Measurements from ENCODE around the gene FMN2. TPM values are rescaled to one million over a fixed set of nuclear protein-coding genes. Genes with fewer than 3 reads are reported as not detected.

The FMN2 gene
- total RNA-seq, 2 experiments from 2014 or later, result not detected

- H3K27me3 Mint-ChIP-seq, result no peaks in the 10 kb centered on the region
- ChIA-PET CTCF (no interaction called here), POLR2A (no interaction called here)
- no peaks in the 10 kb centered on the region for H3K36me3 Mint-ChIP-seq (ENCODE audit: low read depth)
- peaks cover 2% of the 10 kb centered on the region for H3K9me3 Mint-ChIP-seq
- DNase-seq, result no peak
- no peaks in the 10 kb centered on the region for H3K4me1 Mint-ChIP-seq
- H3K4me3 Mint-ChIP-seq, result no peak overlapping the region
- no peak overlapping the region for H3K27ac Mint-ChIP-seq
Measured at GRCh38 chr1:240511789-240512188, 420.1 kb downstream of the FMN2 start.

GRCh38 chr1:240515505-240515904 lies 423.8 kb downstream of the FMN2 start:
- CTCF ChIA-PET, result no interaction called here
- no peak overlapping the region for H3K4me3 Mint-ChIP-seq
- H3K27ac Mint-ChIP-seq, result no peak overlapping the region
- H3K9me3 Mint-ChIP-seq, result peaks cover 2% of the 10 kb centered on the region
- no peaks in the 10 kb centered on the region for H3K27me3 Mint-ChIP-seq
- no peak for DNase-seq
- H3K36me3 Mint-ChIP-seq (ENCODE audit: low read depth), result no peaks in the 10 kb centered on the region
- no peaks in the 10 kb centered on the region for H3K4me1 Mint-ChIP-seq
- POLR2A ChIA-PET, result no interaction called here

GRCh38 chr1:240516069-240516468 lies 424.4 kb downstream of the FMN2 start:
- no peak overlapping the region for H3K27ac Mint-ChIP-seq
- CTCF ChIA-PET, result no interaction called here

DNA sequence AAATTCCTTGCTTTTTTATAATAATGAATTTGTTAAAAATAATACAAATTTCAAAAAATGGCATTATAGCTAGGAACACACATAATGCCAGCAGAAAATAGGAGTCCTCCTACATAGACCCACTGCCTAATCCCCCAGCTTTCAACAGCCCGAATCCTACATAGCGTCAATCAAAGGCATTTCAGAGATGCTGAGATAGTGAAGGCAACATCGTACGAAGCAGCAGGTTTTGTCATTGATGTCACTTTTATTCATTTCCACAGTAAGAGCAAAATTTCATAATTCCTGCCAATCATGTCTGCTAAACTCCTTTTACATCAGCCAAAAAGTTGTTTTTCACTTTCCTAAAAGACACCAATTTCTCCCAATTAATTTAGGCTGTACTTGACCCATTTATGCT lies 426.2 kb downstream of the FMN2 start:
- Mint-ChIP-seq H3K36me3 (ENCODE audit: low read depth) (no peaks in the 10 kb centered on the region), H3K27ac (no peak overlapping the region), H3K9me3 (peaks cover 2% of the 10 kb centered on the region), H3K27me3 (no peaks in the 10 kb centered on the region), H3K4me1 (no peaks in the 10 kb centered on the region), H3K4me3 (no peak overlapping the region)
- ChIA-PET CTCF (no interaction called here), POLR2A (no interaction called here)
- DNase-seq, result no peak

More at GRCh38 chr1:240516069-240516468, 424.4 kb downstream of the FMN2 start:
- POLR2A ChIA-PET, result no interaction called here
- peaks cover 2% of the 10 kb centered on the region for H3K9me3 Mint-ChIP-seq
- H3K36me3 Mint-ChIP-seq (ENCODE audit: low read depth), result no peaks in the 10 kb centered on the region
- no peak overlapping the region for H3K4me3 Mint-ChIP-seq
- DNase-seq, result no peak
- H3K4me1 Mint-ChIP-seq, result no peaks in the 10 kb centered on the region
- no peaks in the 10 kb centered on the region for H3K27me3 Mint-ChIP-seq

DNA sequence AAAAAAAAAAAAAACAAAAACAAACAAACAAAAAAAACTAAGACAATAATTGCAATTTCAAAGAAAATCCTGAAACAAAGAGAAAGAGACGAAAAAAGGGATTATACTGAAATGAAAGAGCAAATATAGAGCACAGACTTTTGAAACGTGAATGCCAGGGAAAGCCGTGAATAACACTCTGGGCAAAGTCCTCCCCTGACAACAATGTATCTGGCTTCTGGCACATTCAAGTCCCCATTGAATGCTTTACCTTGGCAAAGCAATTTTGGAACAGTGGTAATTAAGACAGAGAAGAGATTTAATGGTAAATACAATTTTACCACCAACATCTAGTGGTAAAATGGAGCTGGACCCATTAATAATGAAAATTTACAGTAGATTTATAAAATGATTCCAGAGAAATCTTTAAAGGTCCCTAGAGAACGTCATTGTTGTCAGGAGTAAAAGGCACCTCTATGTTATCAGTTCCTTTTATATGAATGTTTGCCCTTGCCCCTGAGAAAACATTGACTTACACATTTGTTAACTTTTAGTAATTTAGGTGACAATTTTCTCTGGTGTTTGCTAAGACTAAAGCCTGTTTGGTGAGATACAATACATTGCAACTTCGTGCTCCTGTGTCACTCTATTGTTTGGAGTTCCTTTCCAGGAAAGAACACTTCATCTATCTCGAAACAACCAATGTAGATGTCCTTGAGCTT lies 430.6 kb downstream of the FMN2 start:
- no peak for DNase-seq
- ChIA-PET POLR2A (no interaction called here), CTCF (no interaction called here)
- Mint-ChIP-seq H3K27me3 (no peaks in the 10 kb centered on the region), H3K4me3 (no peak overlapping the region), H3K4me1 (no peaks in the 10 kb centered on the region), H3K9me3 (peaks cover 2% of the 10 kb centered on the region), H3K36me3 (ENCODE audit: low read depth) (no peaks in the 10 kb centered on the region), H3K27ac (no peak overlapping the region)

- no peak overlapping the region for H3K27ac Mint-ChIP-seq
- H3K4me1 Mint-ChIP-seq, result no peaks in the 10 kb centered on the region
- peaks cover 2% of the 10 kb centered on the region for H3K9me3 Mint-ChIP-seq
- POLR2A ChIA-PET, result no interaction called here
- no peaks in the 10 kb centered on the region for H3K36me3 Mint-ChIP-seq (ENCODE audit: low read depth)
- CTCF ChIA-PET, result no interaction called here
- H3K27me3 Mint-ChIP-seq, result no peaks in the 10 kb centered on the region
- DNase-seq, result no peak
- no peak overlapping the region for H3K4me3 Mint-ChIP-seq
Measured at GRCh38 chr1:240524356-240525069, 432.8 kb downstream of the FMN2 start.

Measured in activated CD4-positive, alpha-beta T cell treated with anti-CD3 and anti-CD28 coated beads, Interleukin-2, amount 10 ng/mL, durations not matched to agents 7 days and 5 days (primary cell).